ENCODE data around the gene FKBP15. TPM values are rescaled to one million over a fixed set of nuclear protein-coding genes. Genes with fewer than 3 reads are reported as not detected.

FKBP15 gene
- polyA plus RNA-seq, 1 donor from 2014 or later = 12.1 TPM

GRCh38 chr9:113158446-113158845, 62.6 kb downstream of the FKBP15 start:
- Histone ChIP-seq H3K27ac (ENCODE audit: low read length) (no peak overlapping the region), H3K9me2 (ENCODE audit: insufficient read depth, low read length) (no peaks in the 10 kb centered on the region), H3F3A (ENCODE audit: insufficient read depth, low read length, poor library complexity, severe bottlenecking) (no peaks in the 10 kb centered on the region), H2AFZ (ENCODE audit: low read depth, low read length) (no peak overlapping the region), H3K27me3 (ENCODE audit: insufficient read depth, low read depth, low read length) (no peaks in the 10 kb centered on the region), H3K36me3 (ENCODE audit: insufficient read depth, low read length) (no peaks in the 10 kb centered on the region), H3K9ac (ENCODE audit: low read length) (no peak overlapping the region), H4K20me1 (ENCODE audit: insufficient read depth) (no peaks in the 10 kb centered on the region), H3K4me3 (ENCODE audit: low read length) (no peak overlapping the region), H3K79me2 (replicated peaks; ENCODE audit: insufficient read depth, low read length) (no peaks in the 10 kb centered on the region), H3K4me2 (ENCODE audit: low read length) (no peak overlapping the region), H3K9me3 (ENCODE audit: low read length) (no peaks in the 10 kb centered on the region)
- TF ChIP-seq TAF1 (IDR thresholded peaks at IDR 0.05; ENCODE audit: low read depth) (no peak), RAD21 (conservative IDR thresholded peaks at IDR 0.05) (no peak), SMC3 (conservative IDR thresholded peaks at IDR 0.05; ENCODE audit: poor library complexity) (no peak), POLR2AphosphoS5 (IDR thresholded peaks at IDR 0.05) (no peak), CTCF (IDR thresholded peaks at IDR 0.05; ENCODE audit: poor library complexity, severe bottlenecking) (no peak), MXI1 (conservative IDR thresholded peaks at IDR 0.05; ENCODE audit: poor library complexity, severe bottlenecking) (no peak), REST (IDR thresholded peaks at IDR 0.05; ENCODE audit: borderline replicate concordance) (no peak)

GRCh38 chr9:113156880-113157279, 64.2 kb downstream of the FKBP15 start:
- H3K9me2 ChIP-seq (ENCODE audit: insufficient read depth, low read length) = no peaks in the 10 kb centered on the region
- no peak overlapping the region for H2AFZ ChIP-seq (ENCODE audit: low read depth, low read length)
- no peak overlapping the region for H3K4me2 ChIP-seq (ENCODE audit: low read length)
- H3K36me3 ChIP-seq (ENCODE audit: insufficient read depth, low read length) = no peaks in the 10 kb centered on the region
- TF ChIP-seq SMC3 (conservative IDR thresholded peaks at IDR 0.05; ENCODE audit: poor library complexity) = no peak
- no peak for TF ChIP-seq REST (IDR thresholded peaks at IDR 0.05; ENCODE audit: borderline replicate concordance)
- TF ChIP-seq TAF1 (IDR thresholded peaks at IDR 0.05; ENCODE audit: low read depth) = no peak
- TF ChIP-seq MXI1 (conservative IDR thresholded peaks at IDR 0.05; ENCODE audit: poor library complexity, severe bottlenecking) = no peak
- TF ChIP-seq EP300 (conservative IDR thresholded peaks at IDR 0.05; ENCODE audit: poor library complexity, severe bottlenecking) = no peak
- TF ChIP-seq POLR2AphosphoS5 (IDR thresholded peaks at IDR 0.05) = no peak
- TF ChIP-seq RAD21 (conservative IDR thresholded peaks at IDR 0.05) = no peak
- no peak for TF ChIP-seq EZH2 (IDR thresholded peaks at IDR 0.05; ENCODE audit: borderline replicate concordance, insufficient read depth, low read length, poor library complexity, severe bottlenecking)
- no peak for TF ChIP-seq CTCF (IDR thresholded peaks at IDR 0.05; ENCODE audit: poor library complexity, severe bottlenecking)
- no peaks in the 10 kb centered on the region for H3F3A ChIP-seq (ENCODE audit: insufficient read depth, low read length, poor library complexity, severe bottlenecking)
- no peaks in the 10 kb centered on the region for H3K9me3 ChIP-seq (ENCODE audit: low read length)
- H4K20me1 ChIP-seq (ENCODE audit: insufficient read depth) = no peaks in the 10 kb centered on the region
- H3K9ac ChIP-seq (ENCODE audit: low read length) = no peak overlapping the region
- no peaks in the 10 kb centered on the region for H3K79me2 ChIP-seq (replicated peaks; ENCODE audit: insufficient read depth, low read length)
- no peaks in the 10 kb centered on the region for H3K27me3 ChIP-seq (ENCODE audit: insufficient read depth, low read depth, low read length)
- H3K27ac ChIP-seq (ENCODE audit: low read length) = no peak overlapping the region
- no peak overlapping the region for H3K4me3 ChIP-seq (ENCODE audit: low read length)
